HG03039 (cell line): Measurements from ENCODE around the gene CEBPG.

Source experiments
- ATAC-seq: cut with Tn5 transposase; IDR thresholded peaks from one replicate; pipeline ENCODE4 v1.9.1; 2021; ENCODE audit warnings: mild to moderate bottlenecking, moderate library complexity; ENCODE audit not compliant: unreplicated experiment

Gene CEBPG

DNA sequence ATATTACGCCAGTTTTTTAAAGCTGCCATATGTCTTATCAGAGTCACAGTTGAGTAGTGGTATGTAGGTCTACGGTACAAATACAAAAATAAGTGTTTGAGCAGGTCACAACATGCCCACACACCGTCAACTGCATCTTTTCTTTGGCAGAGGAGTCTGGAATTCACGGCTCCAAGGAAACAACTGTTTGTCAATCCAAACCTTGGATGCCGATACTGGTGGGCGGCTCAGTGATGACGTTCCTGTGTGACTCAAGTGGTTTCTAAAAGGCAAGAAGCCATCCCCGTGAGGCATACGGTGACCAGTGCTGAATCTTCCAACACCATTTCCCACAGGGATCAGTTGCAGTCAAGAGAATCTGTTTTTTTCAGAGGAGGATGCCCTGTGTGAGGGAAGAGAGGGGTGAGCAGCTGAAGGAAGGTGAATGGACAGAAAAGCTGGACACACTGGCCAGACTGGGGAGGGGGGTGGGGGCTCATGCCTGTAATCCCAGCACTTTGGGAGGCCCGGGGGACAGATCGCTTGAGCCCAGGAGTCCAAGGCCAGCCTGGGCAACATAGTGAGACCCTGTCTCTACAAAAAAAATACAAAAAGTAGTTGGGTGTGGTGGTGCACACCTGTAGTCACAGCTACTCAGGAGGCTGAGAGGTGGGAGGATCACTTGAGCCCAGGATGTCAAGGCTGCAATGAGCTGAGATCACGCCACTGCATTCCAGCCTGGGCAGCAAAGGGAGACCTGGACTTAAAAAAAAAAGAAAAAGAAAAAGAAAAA lies 22.8 kb upstream of the CEBPG start:
- no peak for ATAC-seq

DNA sequence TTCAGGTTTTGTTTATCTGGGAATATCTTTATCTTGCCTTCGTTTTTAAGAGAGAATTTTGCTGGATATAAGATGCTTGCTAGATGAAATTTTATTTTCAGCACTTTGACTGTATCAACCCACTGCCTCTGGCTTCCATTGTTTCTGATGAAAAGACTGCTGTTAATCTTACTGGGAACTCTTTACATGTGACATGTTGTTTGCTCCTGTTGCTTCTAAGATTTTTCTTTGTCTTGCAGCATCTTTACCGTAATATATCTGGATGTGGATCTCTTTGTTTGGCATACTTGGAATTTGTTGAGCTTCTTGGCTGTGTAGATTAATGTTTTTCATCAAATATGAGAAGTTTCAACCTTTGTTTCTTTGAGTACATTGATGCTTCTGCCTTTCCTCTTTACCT lies 18.0 kb upstream of the CEBPG start:
- ATAC-seq, result no peak

DNA sequence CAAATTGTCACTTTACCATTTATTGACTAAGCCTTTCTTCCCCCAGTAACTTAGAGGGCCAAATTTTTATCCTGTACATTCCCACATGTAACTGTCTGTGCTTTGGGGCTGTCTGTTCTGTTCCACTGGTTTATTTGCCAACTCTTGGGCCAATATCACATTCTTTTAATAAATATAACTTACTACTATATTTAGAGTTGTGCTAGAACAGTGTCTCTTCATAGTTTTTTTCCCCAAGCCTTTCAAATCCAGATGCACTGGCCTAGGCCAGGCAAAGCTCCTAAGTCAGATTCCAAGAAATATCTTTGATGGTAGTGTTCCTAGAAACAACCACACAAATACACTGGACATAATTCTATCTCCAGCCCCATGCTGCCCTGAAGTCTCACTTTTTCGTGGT lies 16.0 kb upstream of the CEBPG start:
- no peak for ATAC-seq

DNA sequence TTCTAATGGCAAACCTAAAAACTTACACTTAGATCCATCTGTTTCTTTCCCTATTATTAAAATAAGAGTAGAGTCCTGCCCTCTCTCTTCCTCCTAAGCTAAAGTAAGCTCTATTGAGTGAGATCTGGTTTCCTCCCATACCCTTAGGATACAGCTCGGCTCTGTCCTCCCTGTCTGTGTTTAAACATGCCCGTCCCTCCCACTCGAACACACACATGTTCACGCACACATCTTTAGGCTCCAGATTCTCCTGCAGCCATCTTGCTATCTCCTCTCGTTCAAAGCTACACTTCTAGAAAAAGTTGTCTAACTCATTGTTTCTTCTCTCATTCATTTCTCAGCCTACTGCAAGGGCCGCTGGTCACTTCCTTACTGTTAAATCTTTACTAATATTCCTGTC lies 15.1 kb upstream of the CEBPG start:
- ATAC-seq, result no peak

DNA sequence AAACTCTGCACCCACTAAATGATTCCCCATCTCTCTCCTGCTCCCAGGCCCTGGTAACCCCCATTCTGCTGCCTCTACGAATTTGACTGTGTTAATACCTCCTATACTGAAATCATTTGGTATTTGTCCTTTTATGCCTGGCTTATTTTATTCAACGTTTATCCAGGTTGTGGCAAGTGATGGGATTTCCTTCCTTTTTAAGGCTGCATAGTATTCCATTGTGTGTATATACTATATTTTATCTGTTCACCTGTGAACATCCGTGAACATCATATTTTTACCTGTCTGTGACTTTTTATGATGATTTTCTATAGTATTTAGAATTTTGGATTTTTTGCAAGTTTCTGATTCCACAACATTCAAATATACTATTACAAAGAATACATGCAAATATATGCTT lies 13.9 kb upstream of the CEBPG start:
- ATAC-seq, result no peak

DNA sequence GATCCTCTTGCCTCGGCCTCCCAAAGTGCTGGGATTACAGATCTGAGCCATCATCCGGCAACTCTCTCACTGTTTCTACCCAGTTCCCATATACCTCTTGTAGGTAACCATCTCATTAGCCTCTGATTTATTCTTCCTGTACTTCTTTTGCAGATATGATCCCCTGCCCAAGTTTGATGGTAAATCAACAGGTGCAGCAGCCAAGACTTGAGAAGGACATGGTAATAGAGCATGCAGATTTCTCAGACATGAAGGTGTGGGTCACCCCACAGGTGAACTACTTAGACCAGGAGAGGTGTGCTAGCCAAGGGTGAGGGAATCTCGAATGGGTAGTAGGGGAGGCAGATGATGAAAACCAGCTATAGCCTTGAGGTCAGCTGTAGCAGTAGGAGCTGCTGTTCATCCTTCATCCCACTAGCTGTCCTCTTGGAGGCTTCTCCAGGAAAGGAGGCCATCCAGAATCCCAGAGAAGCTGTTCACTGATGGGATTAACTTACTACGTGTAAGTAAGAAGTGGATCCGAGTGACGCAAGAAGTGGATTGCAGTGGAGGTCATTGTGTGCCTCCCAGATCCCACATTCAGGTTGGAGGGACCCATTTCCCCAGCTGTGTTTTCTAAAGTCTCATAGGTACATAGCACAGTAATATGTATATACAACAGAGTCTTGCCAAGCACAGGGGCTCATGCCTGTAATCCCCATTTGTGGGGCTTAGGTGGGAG lies 10.8 kb upstream of the CEBPG start:
- no peak for ATAC-seq

DNA sequence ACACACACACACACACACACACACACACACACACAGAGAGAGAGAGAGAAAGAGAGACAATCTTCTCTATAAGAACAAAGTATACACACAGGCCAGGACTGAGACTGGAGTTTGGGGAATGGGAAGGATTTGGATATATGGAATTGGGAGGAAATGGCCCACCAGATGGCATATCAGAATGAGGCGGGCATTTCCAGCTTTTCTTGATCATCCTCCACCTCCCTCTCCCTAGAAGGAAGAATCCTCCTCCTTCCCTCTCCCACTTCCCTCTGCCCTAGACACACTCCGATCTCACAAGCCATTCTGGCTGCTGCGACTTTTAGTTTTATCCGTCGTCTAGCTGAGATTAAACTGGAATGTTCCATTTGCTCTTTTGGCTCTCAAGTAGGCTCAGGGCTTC lies 10.0 kb upstream of the CEBPG start:
- ATAC-seq, result no peak

DNA sequence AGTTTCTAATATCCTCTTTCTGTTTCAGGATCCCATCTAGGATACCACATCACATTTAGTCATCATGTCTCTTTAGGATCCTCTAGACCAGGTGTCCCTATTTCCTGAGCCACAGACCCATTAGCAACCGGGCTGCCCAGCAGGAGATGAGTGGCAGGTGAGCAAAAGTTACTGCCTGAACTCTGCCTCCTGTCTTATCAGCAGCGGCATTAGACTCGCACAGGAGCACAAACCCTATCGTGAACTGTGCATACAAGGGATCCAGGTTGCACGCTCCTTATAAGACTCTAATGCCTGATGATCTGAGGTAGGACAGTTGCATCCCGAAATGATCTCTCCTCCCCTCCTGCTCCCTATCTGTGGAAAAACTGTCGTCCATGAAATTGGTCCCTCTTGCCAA lies 7.8 kb upstream of the CEBPG start:
- ATAC-seq, result no peak

DNA sequence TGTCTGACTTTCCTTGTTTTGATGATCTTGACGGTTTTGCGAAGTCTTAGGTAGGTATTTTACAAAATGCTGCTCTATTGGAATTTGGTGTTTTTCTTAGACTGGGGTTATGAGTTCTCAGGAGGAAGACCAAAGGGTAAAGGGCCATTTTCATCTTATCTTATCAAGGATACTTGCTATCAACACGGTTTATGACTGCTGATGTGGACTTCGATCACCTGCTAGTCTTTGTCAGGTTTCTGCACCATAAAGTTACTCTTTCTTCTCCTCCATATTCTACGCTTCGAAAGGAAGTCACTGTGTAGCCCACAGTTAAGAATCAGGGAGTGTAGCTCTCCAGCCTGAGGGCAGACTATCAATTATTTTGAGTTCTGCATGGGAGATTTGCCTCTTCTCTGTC lies 7.4 kb upstream of the CEBPG start:
- no peak for ATAC-seq

DNA sequence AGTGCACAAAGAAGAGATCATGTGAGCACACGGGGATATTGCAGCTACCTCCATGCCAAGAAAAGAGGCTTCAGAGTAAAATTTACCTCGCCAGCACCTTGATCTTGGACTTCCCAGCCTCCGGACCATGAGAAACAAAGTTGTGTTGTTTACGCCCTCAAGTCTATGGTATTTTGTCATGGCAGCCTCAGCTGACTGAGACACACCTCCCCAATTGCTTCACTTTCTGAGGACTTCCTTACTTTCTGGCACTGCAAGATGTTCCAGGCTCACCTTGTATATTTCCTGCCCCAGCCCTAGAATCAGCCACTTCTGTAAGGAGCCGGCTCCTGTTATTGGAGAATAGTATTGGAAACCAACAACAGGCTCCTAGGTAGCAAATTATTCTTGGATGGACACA lies 6.6 kb upstream of the CEBPG start:
- ATAC-seq, result no peak

DNA sequence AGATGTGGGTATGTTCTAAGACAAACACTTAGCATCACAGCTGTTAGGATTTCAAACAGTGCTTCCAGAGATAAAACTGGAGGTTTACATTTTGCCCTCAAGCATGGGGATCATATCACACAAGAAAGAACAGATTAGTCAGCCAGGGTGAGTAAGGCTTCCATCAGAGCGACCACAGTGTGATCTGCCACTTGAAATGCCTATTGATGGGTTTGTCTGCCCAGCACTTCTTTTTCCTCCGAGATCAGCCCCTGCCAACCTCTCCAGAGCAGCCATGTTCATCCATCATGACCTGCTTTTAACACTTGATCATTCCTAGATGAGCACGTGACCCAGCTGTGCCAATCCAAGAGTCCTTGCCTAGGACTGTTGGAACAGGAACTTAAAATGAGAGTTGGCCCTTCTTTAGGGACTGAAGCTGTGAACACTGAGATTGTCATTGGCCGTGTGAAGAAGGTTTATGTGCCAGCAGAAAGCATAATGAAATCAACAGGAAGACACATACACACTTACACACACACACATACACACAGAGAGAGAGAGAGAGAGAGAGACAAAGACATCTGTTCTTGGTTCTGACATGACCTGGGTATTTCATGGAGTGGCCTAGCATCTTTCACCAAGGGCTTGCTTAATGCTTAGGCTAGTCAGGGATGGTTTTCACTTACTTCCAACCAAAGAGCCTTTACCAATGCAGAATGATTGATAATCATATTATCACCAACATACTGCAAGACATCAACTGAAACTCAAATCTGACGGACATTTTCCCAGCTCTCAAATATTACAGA lies 5.2 kb upstream of the CEBPG start:
- ATAC-seq, result no peak

DNA sequence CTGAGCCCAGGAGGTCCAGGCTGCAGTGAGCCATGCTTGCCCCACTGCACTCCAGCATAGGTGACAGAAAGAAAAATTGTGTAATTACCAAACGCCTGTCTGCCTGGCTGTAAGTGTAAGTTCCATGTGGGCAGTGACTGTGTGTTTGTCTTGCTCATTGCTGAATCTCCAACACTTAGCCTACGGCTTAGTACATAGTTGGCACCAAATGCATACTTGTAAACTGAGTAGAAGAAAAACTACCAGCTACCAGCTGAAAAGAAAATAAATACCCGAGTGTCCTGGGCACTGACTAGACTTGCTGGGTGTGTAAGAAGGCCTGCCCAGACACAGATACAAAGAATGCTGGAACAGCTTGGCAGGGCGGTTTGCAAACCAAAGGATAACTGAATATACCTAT lies 2.7 kb upstream of the CEBPG start:
- ATAC-seq, result no peak

DNA sequence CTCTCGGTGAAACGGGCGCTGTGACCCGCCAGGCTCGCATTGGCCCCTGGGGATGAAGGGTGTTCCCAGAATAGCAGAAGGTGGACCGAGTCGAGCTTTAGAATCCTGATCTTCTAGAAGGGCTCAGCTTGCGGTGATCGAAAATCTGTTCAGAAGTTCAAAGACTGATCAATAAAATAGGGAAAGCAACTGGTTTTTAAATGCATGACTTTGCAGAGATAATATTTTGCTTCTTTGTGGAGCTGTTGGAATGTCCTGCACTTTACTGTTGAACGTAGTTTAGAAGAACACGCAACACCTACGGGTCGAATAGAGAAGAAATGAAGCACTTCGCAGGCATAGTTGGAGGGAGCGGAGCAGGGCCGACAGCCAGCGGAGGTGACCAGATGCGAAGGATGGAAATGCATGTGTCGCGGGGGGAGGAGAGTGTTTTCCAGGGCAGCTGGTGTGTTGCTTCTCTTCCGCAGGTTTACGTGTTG lies 766 bp downstream of the CEBPG start:
- no peak for ATAC-seq

DNA sequence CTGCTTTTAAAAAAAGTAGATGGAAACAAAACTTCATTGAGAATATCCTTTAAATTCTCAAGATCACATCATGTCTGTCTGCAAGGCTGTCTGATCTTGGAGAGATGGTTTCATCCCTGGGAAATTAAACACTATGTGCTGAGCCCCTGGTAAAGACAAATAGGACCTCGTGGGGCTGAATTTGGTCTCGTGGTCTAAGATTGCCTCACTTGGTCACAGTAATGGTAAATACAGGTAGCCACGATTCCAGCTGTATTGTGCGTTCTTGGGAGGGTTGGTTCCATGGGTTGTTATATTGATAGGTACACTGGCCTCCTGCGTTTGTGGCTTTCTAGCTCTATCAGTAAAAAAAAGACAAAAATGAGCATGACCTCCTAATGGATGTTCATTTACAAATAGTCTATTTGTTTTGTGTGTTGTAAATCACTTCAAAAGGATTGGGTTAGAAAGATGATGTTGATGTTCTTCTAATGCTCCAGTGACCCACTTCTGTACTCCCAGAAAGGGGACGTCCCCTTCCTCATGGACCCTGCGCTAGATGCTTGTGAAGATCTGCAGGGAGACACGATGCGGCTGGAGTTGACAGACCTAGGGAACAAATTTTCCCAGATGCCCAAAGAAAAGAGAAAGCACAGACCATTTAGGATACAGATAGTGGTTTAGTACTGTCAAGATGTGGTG lies 1.8 kb downstream of the CEBPG start:
- ATAC-seq, result no peak

DNA sequence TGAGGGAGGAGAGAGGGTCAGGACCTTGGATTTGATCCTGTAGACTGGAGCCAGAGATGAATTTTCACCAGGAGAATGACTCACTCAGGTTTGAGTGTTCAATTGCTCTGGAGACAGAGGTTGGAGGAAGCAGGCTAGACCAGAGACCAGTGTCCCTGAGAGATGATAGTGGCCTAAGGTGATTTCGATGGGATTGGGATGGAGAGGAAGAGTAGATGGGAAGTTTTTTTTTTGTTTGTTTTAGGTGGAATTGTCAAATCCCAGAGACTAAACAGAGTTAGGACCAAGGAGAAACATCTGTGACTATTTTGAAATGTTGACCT lies 2.3 kb downstream of the CEBPG start:
- no peak for ATAC-seq

DNA sequence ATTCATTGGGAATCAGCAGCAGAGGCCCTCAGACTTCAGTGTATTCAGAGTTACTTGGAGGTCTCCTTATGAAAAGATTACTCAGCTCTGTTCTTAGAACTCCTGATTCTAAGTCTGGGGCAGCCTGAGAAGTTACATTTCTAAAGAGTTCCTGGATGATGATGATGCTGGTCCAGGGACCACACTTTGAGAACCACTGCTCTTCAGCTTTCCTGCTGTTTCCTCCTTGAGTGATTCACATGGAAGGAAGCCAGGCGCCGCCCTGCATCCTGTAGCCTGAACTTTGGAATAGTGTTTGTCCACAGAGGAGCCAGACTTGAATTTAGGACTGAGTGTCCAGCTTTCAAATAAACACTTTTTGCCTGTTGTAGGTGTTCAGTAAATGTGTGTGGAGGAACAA lies 2.9 kb downstream of the CEBPG start:
- ATAC-seq, result no peak

DNA sequence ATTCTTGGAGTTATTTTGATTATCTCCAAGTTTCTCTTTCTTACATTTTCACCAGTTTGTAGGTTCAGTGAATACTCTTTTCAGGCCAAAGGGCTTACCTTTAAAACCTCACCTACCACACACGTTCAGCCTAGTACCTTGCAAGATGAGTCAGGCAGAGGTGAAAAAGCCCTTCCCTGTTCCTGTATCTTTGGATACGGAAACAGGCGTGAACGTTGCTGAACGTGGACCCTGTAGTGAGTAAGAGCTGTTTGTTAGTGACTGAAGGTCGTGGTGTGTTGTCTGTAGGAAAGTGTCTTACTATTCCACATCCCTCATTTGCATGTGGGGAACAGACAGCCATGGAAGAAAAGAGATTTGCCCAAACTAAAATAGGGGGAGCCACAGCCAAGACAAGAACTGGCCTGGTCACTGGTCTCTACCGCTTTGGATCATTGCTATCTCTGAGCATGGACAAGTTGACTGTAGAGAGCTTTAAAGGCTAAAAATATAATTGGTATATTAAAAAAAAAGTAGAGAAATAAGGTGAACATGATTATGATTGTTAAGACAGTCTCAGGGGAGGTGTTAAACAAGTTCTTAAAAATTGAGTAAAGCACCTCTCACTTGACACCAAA lies 3.5 kb downstream of the CEBPG start:
- ATAC-seq, result no peak

DNA sequence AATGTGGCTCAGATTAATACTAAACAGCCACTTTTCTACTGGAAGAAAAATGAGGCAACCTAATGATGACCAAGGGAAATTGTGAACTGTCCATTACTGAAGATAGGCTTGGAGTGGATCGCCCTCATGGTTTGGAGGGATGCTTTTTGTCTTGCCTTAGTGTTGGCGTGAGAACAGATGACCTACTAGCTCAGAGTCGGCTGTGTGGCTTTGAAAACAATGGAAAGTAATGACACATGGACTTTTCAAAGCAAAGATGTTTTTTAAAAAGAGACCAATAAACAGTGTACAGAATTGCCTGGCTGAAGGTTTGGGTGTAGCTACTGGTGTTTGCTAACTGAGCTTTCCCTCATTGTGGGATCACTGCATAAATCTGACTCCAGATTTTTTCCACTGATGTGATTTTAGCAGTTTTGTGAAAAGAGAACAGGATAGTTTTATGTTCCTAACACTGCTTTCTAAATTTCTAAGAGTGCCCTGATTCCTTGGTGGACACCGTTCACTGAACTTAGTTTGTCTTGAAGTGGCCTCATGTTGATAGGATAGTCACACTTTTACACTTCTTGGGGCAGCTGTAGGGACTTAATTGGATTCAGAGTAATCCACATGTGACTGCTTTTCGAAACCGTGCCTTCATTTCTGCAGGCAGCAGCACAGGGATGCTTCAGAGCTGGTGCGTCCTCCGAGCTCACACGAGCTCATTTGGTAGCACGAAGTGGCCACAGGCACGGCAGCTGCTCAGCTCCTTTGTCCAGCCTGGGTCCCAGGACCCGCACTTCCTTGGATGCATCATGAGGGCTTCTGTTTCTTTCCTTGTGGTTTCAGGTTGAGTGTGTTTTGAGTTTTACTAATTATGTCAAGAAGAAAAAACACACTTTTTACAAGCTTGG lies 4.3 kb downstream of the CEBPG start:
- no peak for ATAC-seq

DNA sequence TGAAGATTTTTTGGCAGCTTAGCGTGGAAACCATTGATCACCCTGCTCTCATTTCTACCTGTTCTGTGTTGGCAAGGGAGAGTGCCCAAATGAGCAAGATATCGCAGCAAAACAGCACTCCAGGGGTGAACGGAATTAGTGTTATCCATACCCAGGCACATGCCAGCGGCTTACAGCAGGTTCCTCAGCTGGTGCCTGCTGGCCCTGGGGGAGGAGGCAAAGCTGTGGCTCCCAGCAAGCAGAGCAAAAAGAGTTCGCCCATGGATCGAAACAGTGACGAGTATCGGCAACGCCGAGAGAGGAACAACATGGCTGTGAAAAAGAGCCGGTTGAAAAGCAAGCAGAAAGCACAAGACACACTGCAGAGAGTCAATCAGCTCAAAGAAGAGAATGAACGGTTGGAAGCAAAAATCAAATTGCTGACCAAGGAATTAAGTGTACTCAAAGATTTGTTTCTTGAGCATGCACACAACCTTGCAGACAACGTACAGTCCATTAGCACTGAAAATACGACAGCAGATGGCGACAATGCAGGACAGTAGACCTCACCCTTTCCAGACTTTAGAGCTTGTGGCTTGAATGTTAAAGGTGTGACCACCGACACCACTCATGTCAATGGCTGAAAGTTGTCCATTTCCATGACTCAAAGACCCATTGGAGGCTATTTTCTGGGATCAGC lies 5.8 kb downstream of the CEBPG start:
- no peak for ATAC-seq
